ENCODE measurements around the gene TMC8.

DNA sequence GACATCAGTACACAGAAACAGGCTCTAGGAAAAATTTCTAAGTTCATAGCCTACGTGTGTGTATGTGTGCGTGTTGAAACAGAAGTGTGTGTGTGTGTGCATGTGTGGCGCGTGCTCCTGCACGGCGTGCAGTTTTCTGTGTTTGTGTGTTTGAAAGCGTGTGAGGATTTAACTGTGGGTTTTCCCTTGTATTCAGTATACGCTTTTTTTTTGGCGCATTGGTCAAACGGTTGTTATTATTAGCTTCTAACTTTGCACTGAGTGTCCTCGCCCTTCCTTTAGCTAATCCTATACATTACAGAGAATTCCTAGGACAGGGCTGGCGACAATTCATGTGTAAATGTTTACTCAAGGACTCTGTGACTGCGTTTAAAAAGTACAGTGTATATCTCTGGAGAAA, 25.0 kb upstream of the TMC8 start:
- TF ChIP-seq, protein P1, sequence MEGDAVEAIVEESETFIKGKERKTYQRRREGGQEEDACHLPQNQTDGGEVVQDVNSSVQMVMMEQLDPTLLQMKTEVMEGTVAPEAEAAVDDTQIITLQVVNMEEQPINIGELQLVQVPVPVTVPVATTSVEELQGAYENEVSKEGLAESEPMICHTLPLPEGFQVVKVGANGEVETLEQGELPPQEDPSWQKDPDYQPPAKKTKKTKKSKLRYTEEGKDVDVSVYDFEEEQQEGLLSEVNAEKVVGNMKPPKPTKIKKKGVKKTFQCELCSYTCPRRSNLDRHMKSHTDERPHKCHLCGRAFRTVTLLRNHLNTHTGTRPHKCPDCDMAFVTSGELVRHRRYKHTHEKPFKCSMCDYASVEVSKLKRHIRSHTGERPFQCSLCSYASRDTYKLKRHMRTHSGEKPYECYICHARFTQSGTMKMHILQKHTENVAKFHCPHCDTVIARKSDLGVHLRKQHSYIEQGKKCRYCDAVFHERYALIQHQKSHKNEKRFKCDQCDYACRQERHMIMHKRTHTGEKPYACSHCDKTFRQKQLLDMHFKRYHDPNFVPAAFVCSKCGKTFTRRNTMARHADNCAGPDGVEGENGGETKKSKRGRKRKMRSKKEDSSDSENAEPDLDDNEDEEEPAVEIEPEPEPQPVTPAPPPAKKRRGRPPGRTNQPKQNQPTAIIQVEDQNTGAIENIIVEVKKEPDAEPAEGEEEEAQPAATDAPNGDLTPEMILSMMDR (IDR thresholded peaks at IDR 0.05) = no peak
- no peak for TF ChIP-seq POLR2A (IDR thresholded peaks at IDR 0.05; ENCODE audit: low read depth)
- no peak for TF ChIP-seq EP300 (IDR thresholded peaks at IDR 0.05)
- no peak for TF ChIP-seq POLR2AphosphoS5 (IDR thresholded peaks at IDR 0.05)

Data from esophagus muscularis mucosa (tissue), 4 donors.